ENCODE measurements around the gene ACE. TPM values are rescaled to one million over a fixed set of nuclear protein-coding genes. Genes with fewer than 3 reads are reported as not detected.

Gene ACE
- polyA plus RNA-seq, 1 donor, result 244 TPM

GRCh38 chr17:63498626-63499195 is 21.9 kb downstream of the ACE start:
- WGBS (ENCODE audit: insufficient coverage, low lambda C conversion rate), result 0% methylated on average over 1 of the region's 9 CpGs

GRCh38 chr17:63500543-63501390 is 23.9 kb downstream of the ACE start:
- H3K9me3 ChIP-seq (ENCODE audit: control insufficient read depth, low read depth, low read length), result no peaks in the 10 kb centered on the region
- peak overlapping the region; percentile 32 for H3K27ac ChIP-seq (ENCODE audit: low read length)
- H3K27me3 ChIP-seq (ENCODE audit: control insufficient read depth, insufficient read depth, low read length), result no peaks in the 10 kb centered on the region
- peaks cover 28% of the 10 kb centered on the region for H3K4me1 ChIP-seq (ENCODE audit: control insufficient read depth, insufficient read depth, low read length)
- no peak overlapping the region for H3K4me3 ChIP-seq (ENCODE audit: low read length)
- peaks cover 15% of the 10 kb centered on the region for H3K36me3 ChIP-seq (ENCODE audit: control insufficient read depth, insufficient read depth, low read length)
- WGBS (ENCODE audit: insufficient coverage, low lambda C conversion rate), result 69% methylated on average over 7 of the region's 14 CpGs
- peak in 1 of 2 donors; percentile 77 for DNase-seq

More at GRCh38 chr17:63498626-63499195, 21.9 kb downstream of the ACE start:
- no peaks in the 10 kb centered on the region for H3K27me3 ChIP-seq (ENCODE audit: control insufficient read depth, insufficient read depth, low read length)
- peak in 1 of 2 donors; percentile 24 for DNase-seq
- peaks cover 22% of the 10 kb centered on the region for H3K4me1 ChIP-seq (ENCODE audit: control insufficient read depth, insufficient read depth, low read length)
- H3K9me3 ChIP-seq (ENCODE audit: control insufficient read depth, low read depth, low read length), result no peaks in the 10 kb centered on the region
- H3K4me3 ChIP-seq (ENCODE audit: low read length), result no peak overlapping the region
- H3K27ac ChIP-seq (ENCODE audit: low read length), result no peak overlapping the region
- peaks cover 35% of the 10 kb centered on the region for H3K36me3 ChIP-seq (ENCODE audit: control insufficient read depth, insufficient read depth, low read length)

- Histone ChIP-seq H3K4me1 (ENCODE audit: control insufficient read depth, insufficient read depth, low read length) (peaks cover 28% of the 10 kb centered on the region), H3K9me3 (ENCODE audit: control insufficient read depth, low read depth, low read length) (no peaks in the 10 kb centered on the region), H3K27me3 (ENCODE audit: control insufficient read depth, insufficient read depth, low read length) (no peaks in the 10 kb centered on the region), H3K4me3 (ENCODE audit: low read length) (no peak overlapping the region), H3K27ac (ENCODE audit: low read length) (peak overlapping the region; percentile 28), H3K36me3 (ENCODE audit: control insufficient read depth, insufficient read depth, low read length) (no peaks in the 10 kb centered on the region)
- 68% methylated on average over 3 of the region's 8 CpGs for WGBS (ENCODE audit: insufficient coverage, low lambda C conversion rate)
- peak in 1 of 2 donors; percentile 59 for DNase-seq
Observed at GRCh38 chr17:63503341-63503705, 26.5 kb downstream of the ACE start.

- Histone ChIP-seq H3K4me1 (ENCODE audit: control insufficient read depth, insufficient read depth, low read length) (peaks cover 24% of the 10 kb centered on the region), H3K4me3 (ENCODE audit: low read length) (no peak overlapping the region), H3K36me3 (ENCODE audit: control insufficient read depth, insufficient read depth, low read length) (no peaks in the 10 kb centered on the region), H3K27ac (ENCODE audit: low read length) (peak overlapping the region; percentile 60), H3K27me3 (ENCODE audit: control insufficient read depth, insufficient read depth, low read length) (no peaks in the 10 kb centered on the region), H3K9me3 (ENCODE audit: control insufficient read depth, low read depth, low read length) (no peaks in the 10 kb centered on the region)
- peak in 1 of 2 donors; percentile 66 for DNase-seq
Observed at GRCh38 chr17:63504261-63504660, 27.4 kb downstream of the ACE start.

- Histone ChIP-seq H3K36me3 (ENCODE audit: control insufficient read depth, insufficient read depth, low read length) (no peaks in the 10 kb centered on the region), H3K4me3 (ENCODE audit: low read length) (no peak overlapping the region), H3K4me1 (ENCODE audit: control insufficient read depth, insufficient read depth, low read length) (peaks cover 24% of the 10 kb centered on the region), H3K27ac (ENCODE audit: low read length) (no peak overlapping the region), H3K27me3 (ENCODE audit: control insufficient read depth, insufficient read depth, low read length) (no peaks in the 10 kb centered on the region), H3K9me3 (ENCODE audit: control insufficient read depth, low read depth, low read length) (no peaks in the 10 kb centered on the region)
- DNase-seq, result no peak
- whole genome bisulfite sequencing (ENCODE audit: insufficient coverage, low lambda C conversion rate), result no CpG with 5 or more reads among the region's 9 CpGs
Observed at GRCh38 chr17:63505341-63505740, 28.5 kb downstream of the ACE start.

- H3K4me3 ChIP-seq (ENCODE audit: low read length), result no peak overlapping the region
- H3K4me1 ChIP-seq (ENCODE audit: control insufficient read depth, insufficient read depth, low read length), result peaks cover 19% of the 10 kb centered on the region
- no peaks in the 10 kb centered on the region for H3K36me3 ChIP-seq (ENCODE audit: control insufficient read depth, insufficient read depth, low read length)
- no peak for DNase-seq
- no peaks in the 10 kb centered on the region for H3K9me3 ChIP-seq (ENCODE audit: control insufficient read depth, low read depth, low read length)
- WGBS (ENCODE audit: insufficient coverage, low lambda C conversion rate), result no CpG with 5 or more reads among the region's 3 CpGs
- no peaks in the 10 kb centered on the region for H3K27me3 ChIP-seq (ENCODE audit: control insufficient read depth, insufficient read depth, low read length)
- no peak overlapping the region for H3K27ac ChIP-seq (ENCODE audit: low read length)
Observed at GRCh38 chr17:63506627-63507026, 29.8 kb downstream of the ACE start.

GRCh38 chr17:63511331-63511730 is 34.5 kb downstream of the ACE start:
- no peak for DNase-seq
- Histone ChIP-seq H3K4me1 (ENCODE audit: control insufficient read depth, insufficient read depth, low read length) (peaks cover 5% of the 10 kb centered on the region), H3K36me3 (ENCODE audit: control insufficient read depth, insufficient read depth, low read length) (no peaks in the 10 kb centered on the region), H3K4me3 (ENCODE audit: low read length) (no peak overlapping the region), H3K27me3 (ENCODE audit: control insufficient read depth, insufficient read depth, low read length) (no peaks in the 10 kb centered on the region), H3K27ac (ENCODE audit: low read length) (no peak overlapping the region), H3K9me3 (ENCODE audit: control insufficient read depth, low read depth, low read length) (no peaks in the 10 kb centered on the region)
- no CpG with 5 or more reads among the region's 8 CpGs for WGBS (ENCODE audit: insufficient coverage, low lambda C conversion rate)

- Histone ChIP-seq H3K4me1 (ENCODE audit: control insufficient read depth, insufficient read depth, low read length) (peaks cover 10% of the 10 kb centered on the region), H3K9me3 (ENCODE audit: control insufficient read depth, low read depth, low read length) (no peaks in the 10 kb centered on the region), H3K36me3 (ENCODE audit: control insufficient read depth, insufficient read depth, low read length) (no peaks in the 10 kb centered on the region), H3K27ac (ENCODE audit: low read length) (no peak overlapping the region), H3K4me3 (ENCODE audit: low read length) (no peak overlapping the region), H3K27me3 (ENCODE audit: control insufficient read depth, insufficient read depth, low read length) (no peaks in the 10 kb centered on the region)
- DNase-seq, result no peak
- no CpG with 5 or more reads among the region's 3 CpGs for WGBS (ENCODE audit: insufficient coverage, low lambda C conversion rate)
Observed at GRCh38 chr17:63512388-63512787, 35.5 kb downstream of the ACE start.

GRCh38 chr17:63512896-63513644 is 36.2 kb downstream of the ACE start:
- no peaks in the 10 kb centered on the region for H3K9me3 ChIP-seq (ENCODE audit: control insufficient read depth, low read depth, low read length)
- peaks cover 17% of the 10 kb centered on the region for H3K4me1 ChIP-seq (ENCODE audit: control insufficient read depth, insufficient read depth, low read length)
- WGBS (ENCODE audit: insufficient coverage, low lambda C conversion rate), result no CpG with 5 or more reads among the region's 7 CpGs
- H3K36me3 ChIP-seq (ENCODE audit: control insufficient read depth, insufficient read depth, low read length), result no peaks in the 10 kb centered on the region
- H3K27me3 ChIP-seq (ENCODE audit: control insufficient read depth, insufficient read depth, low read length), result no peaks in the 10 kb centered on the region
- H3K27ac ChIP-seq (ENCODE audit: low read length), result no peak overlapping the region
- H3K4me3 ChIP-seq (ENCODE audit: low read length), result no peak overlapping the region
- peak in 1 of 2 donors; percentile 49 for DNase-seq

- Histone ChIP-seq H3K36me3 (ENCODE audit: control insufficient read depth, insufficient read depth, low read length) (no peaks in the 10 kb centered on the region), H3K4me1 (ENCODE audit: control insufficient read depth, insufficient read depth, low read length) (peaks cover 31% of the 10 kb centered on the region), H3K27me3 (ENCODE audit: control insufficient read depth, insufficient read depth, low read length) (no peaks in the 10 kb centered on the region), H3K4me3 (ENCODE audit: low read length) (no peak overlapping the region), H3K27ac (ENCODE audit: low read length) (no peak overlapping the region), H3K9me3 (ENCODE audit: control insufficient read depth, low read depth, low read length) (no peaks in the 10 kb centered on the region)
- WGBS (ENCODE audit: insufficient coverage, low lambda C conversion rate), result no CpG with 5 or more reads among the region's 3 CpGs
- DNase-seq, result no peak
Observed at GRCh38 chr17:63514477-63514876, 37.6 kb downstream of the ACE start.
